AG09309 (cell line): ENCODE results near the gene NAT10.
"Not testable (repeated sequence)": the region's sequence is repeated elsewhere in the genome, so short reads cannot be mapped to it uniquely, and the experiment has no call there.

Experiments used
- DNase-seq: peaks from one replicate; pipeline ENCODE4 v3.0.0-alpha.2; 2010; ENCODE audit warnings: low read depth
- H3K4me3 ChIP-seq: 2 replicates; pipeline ENCODE4 v1.5.1; 2011; ENCODE audit warnings: mild to moderate bottlenecking, low read depth, low read length, moderate library complexity; ENCODE audit not compliant: control insufficient read depth
- CTCF ChIP-seq: IDR thresholded peaks from 2 replicates; pipeline ENCODE4 v1.5.1; 2011; ENCODE audit warnings: mild to moderate bottlenecking, low read depth, low read length, inconsistent platforms; ENCODE audit not compliant: insufficient read depth, control insufficient read depth; ENCODE audit errors: missing control alignments

Gene NAT10

DNA sequence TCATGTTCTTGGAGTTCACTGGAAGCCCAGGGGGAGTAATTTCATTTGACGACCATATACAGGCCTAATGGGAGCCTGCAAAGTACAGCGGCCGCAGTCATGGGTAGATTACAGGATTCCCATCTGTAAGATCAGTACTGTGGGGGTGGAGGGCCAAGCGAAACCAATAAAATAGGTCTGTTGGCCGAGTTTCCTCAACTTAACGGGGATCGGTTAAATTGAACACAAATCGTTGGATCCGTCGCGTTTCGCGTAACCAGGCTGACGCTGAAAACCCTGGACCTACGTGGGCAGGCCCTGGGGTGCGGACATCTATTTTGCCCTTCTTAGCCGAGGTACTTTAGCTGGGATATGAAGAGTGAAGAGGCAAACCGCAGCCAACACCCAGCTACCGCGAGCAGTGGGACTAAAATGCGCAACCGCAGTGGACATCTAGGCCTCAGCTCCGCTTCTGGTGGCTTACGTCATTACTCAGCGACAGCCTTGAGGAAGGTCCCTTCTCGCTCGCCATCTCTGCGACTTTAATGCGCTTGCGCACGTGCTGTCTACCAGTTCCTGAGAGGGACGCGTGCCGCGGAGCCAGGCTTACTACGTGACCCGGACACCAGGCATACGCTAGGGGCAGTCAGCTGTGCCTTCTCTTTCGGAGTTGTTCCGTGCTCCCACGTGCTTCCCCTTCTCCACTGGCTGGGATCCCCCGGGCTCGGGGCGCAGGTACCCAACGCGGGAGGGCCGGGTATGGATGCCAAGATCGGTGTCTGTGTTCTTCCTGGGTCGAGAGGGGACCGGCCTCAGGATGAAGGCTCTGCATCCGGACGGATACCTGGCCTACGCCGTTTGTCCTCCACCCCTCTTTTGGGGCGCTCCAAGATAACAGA lies at the start of gene NAT10:
NAT10 (plus strand) TSS at position 551 of the 878 bp plus-strand sequence. CDS start 2,597 bp downstream, outside the sequence.
- H3K4me3 ChIP-seq = peak within 1 kb of the TSS; percentile 98
- peak; percentile 96 for DNase-seq
- TF ChIP-seq CTCF = no peak

DNA sequence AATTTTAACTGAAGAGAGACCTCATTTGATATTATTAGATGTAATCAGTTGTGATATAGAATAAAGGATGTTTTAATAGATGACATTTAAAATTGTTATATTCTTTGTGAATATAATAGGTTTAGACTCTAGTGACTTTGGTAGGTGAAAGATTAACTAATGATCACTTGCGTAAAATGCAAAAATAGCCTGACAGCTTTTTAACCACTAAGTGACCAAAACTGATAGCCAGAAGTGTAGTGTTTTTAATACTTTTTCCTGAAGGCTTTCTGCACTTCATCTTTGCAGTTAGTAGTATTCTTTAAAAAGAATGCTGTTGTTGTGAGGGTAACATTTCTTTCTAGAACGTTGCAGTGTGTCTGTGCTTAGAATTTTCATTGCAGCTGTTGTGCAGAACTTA lies 48.8 kb upstream of the NAT10 start:
- no peak overlapping the region for H3K4me3 ChIP-seq
- TF ChIP-seq CTCF = no peak
- no peak for DNase-seq

GRCh38 chr11:34063061-34063795 lies 42.2 kb upstream of the NAT10 start:
- no peak for DNase-seq
- TF ChIP-seq CTCF = no peak
- H3K4me3 ChIP-seq = no peak overlapping the region

- TF ChIP-seq CTCF = no peak
- no peak for DNase-seq
- no peak overlapping the region for H3K4me3 ChIP-seq
These were observed 41.1 kb upstream of the NAT10 start for GRCh38 chr11:34064291-34064690.

GRCh38 chr11:34065505-34066203 lies 39.8 kb upstream of the NAT10 start:
- H3K4me3 ChIP-seq = no peak overlapping the region
- TF ChIP-seq CTCF = peak; percentile 19
- DNase-seq = no peak

DNA sequence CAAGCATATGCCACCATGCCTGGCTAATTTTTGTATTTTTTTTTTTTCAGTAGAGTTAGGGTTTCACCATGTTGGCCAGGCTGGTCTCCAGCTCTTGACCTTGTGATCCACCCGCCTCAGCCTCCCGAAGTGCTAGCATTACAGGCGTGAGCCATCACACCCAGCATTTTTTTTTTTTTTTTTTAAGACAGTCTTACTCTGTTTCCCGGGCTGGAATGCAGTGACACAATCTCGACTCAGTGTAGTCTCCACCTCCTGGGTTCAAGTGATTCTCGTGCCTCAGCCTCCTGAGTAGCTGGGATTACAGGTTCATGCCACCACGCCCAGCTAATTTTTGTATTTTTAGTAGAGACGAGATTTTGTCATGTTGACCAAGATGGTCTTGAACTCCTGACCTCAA lies 38.7 kb upstream of the NAT10 start:
- not testable (repeated sequence) for DNase-seq, H3K4me3 ChIP-seq
